GM19467 (cell line): Measurements from ENCODE around the gene NEK10.
"Not testable (repeated sequence)": the region's sequence is repeated elsewhere in the genome, so short reads cannot be mapped to it uniquely, and the experiment has no call there.

Experiments
- ATAC-seq: cut with Tn5 transposase; IDR thresholded peaks from one replicate; pipeline ENCODE4 v1.9.1; 2021; ENCODE audit warnings: mild to moderate bottlenecking, moderate library complexity; ENCODE audit not compliant: unreplicated experiment

Gene NEK10

DNA sequence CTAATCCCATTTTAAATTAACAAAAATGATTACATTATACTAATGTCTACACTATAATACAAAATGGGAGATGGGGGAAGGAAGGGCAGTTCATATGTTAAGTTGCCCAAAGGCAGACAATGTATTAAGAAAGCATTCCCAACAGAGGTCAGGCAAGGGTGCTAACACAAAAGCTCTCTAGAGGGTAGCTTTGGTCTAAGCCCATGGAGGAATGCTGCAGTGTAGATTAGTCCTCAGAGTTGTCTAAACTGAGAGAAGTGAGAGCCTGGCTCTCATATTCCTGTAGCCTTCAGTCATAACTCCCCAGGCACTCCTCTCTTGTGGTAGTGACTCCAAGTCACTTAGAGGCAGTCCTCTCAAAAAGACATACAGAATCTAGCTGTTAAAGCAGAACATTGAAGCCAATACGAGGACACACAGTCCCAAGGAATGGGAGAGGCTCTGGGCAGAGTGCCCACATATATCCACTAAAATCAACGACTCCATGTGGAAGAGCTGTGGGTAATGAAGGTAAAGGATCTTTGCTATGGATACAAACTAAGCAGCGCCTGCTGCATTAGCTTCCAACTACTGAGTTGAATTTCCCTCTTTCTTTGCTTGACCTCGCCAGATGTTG, 14.5 kb downstream of the NEK10 start:
- no peak for ATAC-seq

DNA sequence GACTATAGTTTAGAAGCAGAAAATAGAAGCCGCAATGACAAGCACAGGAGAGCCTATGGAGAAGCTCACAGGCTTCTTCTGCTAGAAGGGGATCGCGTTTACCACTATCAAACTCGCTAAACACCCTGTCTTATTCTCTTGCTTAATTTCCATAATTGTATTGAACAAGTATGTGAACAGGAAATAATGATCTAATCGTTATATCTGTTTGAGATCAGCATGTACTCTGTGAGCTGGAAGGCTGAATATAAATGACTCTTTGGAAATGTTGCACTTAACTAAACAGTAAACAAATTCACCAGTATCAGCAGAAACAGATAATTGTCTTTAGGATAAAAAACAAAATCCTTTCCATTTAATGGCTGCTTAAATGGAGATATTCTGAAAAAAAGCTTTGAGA, 15.0 kb downstream of the NEK10 start:
- ATAC-seq = no peak

DNA sequence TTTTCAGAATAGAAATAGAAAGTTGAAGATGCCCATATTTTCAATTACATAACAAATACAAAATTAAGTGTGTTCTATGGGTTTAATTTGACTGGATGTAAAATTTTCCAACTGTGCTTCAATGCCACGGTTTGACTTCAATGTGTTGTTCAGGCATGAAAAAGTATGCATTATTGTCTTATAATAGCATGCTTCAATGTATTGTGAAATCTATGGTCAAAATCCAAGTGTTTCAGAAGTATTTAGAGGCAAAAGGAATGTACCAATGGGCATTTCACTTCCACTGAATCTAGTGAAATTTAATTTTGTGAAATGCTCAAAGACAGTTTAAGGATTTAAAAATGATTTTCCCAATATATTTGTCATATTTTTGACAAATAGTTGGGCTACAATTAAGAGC, 16.0 kb downstream of the NEK10 start:
- ATAC-seq = no peak

DNA sequence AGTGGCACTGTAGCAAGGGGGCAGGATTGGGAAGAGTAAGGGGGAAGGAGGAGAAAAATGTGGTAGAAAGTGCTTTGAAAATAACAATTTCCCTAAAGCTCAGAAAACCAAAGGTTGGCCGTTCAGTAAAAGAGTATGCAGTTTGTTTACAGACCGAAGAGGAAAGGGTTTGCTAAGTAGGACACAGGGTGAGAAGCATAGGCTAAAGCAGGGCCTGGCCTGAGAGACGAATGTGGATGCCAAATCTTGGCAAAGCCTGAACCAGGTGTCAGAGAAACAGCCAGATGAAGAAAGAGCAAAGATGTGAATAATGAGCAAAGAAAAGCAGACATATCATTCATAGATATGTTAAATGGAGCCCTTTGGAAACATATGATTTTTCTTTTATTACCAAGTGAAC, 17.1 kb downstream of the NEK10 start:
- ATAC-seq = no peak

DNA sequence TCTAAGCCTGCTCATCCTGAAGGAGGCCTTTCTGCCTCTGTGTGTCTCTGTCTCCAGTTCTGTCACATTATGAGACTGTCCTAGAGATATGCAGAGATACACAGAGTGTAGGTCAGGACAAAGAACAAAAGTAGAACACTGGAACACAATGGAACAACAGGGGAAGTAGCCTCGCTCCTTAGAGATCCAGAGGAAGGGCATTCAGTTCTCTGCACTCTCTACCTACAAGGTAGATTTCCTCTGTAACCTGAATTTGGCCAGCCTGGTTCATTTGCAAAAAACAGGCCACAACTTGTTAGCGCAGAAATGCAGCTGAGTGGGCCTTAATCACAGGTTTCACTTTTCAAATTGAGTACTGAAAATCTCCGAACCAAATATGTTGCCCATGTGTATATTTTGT, 19.4 kb downstream of the NEK10 start:
- peak; percentile 50 for ATAC-seq

DNA sequence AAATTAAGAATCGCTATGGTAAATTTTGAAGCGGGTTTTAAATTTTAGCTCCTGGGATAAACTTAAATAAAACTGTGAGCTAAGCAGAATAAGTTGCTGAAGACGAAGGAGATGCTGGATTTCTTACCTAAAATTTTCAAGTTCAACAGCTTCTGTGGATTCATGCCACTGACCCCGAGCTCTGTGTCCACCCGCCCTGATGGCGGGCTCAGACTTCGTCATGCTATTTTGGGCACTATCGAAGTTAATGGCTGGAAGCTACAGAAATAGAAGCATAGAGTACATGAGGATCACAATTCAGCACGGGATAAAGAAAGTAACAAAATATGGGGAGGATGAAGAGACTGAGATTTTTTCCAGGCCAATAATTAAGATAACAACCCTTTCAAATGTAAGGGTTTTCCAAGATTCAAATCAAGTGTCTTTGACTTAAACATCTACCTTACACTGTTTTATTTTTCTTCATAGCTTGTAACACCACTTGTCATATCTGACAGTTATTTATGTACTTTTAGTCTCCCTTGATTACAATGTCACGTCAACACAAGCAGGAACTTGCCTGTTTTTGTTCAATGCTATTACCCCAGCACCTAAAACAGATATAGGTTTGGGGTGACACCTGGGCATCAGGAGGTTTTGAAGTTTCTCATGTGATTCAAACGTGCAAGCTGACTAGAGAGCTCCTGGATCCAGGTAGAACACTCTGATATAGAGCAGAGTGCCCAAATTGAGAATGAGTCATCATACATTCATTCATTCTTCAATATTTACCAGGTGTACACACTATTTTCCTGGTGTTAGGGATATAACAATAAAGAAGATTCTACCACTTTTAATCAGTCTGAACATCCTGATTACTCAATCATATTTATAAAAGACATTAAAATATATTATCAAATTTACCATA, 23.0 kb downstream of the NEK10 start:
- no peak for ATAC-seq

DNA sequence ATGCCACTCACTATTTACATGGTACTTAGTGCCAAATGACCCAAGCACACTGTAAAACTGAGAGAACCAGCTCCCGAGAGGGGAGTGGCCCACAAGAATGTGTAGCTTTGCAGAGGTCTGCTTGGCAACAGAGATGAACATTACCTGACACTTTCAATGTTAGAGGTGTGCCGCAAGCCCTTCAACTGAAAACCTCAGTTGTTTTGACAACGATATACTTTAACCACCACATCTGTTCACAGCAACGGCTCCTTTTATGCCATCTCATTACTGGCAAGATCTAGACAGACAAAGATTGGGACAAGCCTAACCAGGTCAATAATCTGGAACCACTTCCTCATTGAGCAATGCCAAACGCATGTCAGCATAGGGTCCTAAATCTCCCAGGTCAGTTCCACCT, 23.7 kb downstream of the NEK10 start:
- no peak for ATAC-seq

DNA sequence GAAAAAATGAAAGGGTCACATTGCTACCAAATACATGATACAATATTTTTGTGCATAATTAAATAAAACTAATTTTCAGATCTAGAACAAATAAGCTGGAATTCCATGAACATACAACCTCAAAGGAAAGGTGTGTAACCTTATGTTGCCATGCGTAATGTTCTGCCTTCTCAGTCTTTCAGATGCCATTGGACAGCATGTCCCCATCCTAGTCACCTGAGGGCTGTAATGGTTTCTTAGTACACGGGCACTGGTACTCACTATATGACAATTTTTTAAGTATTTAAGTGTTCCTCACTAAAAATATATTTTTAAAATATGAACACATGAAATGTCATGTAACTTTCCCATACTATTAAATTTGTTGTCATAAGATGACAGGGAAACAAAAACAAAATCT, 24.1 kb downstream of the NEK10 start:
- ATAC-seq = no peak

DNA sequence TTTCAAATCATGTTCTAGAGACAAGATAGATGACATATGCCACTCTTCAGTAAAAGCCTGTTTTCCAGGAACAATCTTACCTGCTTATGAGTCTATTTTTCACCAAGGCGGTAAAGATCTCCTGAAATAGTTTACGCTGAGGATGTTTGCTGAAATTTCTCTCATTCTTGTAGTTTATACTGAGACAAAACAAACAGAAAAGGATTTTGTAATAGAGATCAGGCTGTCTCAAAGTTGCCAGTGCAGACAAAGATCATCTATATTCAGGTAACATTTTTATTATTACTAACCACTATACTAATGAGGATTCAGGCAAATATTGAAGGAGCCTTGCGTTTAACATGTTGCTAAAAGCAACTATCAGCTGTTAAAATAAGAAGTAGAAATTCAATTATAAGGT, 25.0 kb downstream of the NEK10 start:
- no peak for ATAC-seq

DNA sequence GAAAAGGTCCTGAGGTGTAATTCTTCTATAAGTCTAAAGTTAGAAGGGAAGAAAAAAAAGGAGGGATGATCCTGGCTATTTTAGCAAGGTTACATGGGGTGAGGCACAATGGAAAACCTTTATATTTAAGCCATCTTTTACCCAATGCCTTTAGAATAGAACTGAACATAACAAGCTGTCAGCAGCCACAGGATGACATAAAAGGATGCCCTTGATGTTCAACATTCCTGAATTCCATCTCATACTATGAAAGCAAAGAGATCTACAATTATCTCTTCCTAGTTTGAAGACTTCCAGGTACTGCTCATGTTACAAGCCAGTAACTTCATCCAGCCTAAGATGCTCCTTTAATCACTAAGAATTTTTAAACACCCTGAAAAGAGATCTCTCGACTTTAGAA, 26.9 kb downstream of the NEK10 start:
- ATAC-seq = no peak

DNA sequence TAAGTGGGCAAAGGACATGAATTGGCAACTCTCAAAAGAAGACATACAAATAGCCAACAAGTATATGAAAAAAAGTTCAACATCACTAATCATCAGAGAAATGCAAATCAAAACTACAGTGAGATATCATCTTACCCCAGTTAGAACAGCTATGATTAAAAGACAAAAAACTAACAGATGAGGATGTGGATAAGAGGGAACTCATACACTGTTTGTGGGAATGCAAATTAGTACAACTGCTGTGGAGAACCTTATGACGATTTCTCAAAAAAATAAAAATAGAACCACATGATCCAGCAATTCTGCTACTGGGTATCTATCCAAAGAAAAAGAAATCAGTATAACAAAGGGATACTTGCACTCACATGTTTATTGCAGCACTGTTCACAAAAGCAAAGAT, 28.6 kb downstream of the NEK10 start:
- no peak for ATAC-seq

DNA sequence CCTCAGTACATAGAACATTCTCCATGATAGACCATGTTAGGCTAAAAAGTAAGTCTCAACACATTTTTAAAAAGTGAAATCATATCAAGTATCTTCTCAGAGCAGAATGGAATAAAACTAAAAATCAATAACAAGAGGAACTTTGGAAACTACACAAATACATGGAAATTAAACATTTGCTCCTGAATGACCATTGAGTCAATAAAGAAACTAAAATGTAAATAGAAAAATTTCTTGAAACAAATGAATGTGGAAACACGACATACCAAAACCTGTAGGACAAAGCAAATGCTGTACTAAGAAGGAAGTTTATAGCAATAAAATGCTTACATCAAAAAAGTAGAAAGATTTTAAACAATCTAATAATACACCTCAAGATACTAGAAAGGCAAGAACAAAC, 33.6 kb downstream of the NEK10 start:
- no peak for ATAC-seq

DNA sequence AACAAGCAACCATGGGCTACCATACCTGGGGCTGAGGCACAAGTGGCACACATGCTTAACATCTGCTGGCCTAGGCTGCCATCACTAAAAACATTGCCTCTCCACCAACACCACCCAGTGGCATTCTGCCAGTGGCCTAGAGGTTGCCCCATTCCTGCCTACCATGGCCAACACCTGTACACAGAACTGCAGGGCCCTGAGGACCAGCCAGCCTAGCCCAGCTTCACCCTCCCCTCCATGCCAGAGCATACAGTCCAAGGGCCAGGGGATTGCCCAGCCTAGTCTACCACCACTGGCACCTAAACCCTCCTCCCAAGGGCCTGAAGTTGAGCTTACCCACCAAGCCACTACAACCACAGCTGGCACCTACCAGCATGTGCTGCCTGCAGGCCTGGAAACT, 35.3 kb downstream of the NEK10 start:
- no peak for ATAC-seq

DNA sequence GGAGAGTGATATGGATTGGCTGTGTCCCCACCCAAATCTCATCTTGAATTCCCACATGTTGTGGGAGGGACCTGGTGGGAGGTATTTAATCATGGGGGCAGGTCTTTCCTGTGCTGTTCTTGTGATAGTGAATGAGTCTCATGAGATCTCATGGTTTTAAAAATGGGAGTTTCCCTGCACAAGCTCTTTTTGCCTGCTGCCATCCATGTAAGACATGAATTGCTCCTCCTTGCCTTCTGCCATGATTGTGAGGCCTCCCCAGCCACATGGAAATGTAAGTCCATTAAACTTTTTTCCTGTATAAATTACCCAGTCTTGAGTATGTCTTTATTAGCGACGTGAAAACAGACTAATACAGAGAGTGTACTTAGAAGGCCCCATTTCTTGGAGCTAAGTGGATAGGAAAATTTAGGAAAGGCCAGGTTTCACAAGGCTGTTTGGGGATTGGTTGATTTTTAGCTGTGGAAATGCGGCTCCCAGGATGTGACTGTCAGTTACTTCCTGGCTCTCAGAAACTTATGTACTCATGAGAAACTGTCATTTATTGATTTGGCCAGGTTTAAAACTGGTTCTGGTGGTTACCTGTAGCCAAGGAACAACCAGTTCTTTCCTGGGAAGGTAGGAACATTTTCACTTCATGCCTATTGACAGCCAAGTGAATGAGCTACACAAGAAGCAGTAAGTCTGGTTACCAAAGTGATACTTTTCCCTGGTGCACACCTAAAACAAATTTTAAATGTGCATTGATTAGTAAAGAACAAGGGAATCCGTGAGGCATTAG, 40.0 kb downstream of the NEK10 start:
- ATAC-seq = not testable (repeated sequence)

DNA sequence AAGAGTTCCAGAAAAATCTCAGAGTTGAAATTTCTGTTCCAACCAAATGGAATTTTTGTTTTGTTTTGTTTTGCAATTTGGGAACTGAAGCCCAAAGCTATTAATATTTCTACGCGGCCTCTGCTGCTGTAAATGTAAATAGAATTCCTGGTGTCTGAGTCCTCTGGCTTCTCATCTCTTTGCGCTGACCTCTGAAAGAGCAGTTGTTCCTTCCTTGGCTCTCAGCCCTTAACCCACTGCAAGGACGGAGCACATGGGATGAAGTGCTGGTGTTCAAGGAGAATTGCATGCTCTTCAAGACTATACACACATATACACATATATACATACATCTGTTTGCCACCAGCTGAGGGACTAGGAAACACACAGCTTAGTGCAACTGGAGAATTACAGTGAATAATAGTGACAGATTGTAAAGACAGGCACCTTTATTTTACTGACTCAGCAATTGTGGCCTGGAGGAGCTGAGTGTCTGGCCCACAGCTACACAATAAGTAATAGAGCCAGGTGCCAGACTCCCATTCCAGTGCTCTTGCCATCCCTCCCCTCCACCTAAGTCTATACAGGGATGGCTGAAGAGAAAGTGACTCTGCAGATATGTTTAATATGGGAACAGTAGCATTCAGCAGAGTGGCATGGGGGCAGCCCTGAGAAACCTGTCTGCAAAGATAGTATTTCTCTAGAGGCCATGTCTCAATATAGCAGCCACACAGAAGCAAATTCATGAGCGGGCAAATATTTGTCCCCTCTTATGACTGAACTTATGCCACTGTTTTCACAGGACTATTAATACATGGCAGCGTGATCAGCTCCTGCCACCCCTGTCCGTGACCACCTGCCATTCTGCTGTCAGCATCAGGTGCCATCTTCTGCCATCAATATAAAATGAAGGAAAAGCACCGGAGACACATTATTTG, 42.3 kb downstream of the NEK10 start:
- no peak for ATAC-seq

DNA sequence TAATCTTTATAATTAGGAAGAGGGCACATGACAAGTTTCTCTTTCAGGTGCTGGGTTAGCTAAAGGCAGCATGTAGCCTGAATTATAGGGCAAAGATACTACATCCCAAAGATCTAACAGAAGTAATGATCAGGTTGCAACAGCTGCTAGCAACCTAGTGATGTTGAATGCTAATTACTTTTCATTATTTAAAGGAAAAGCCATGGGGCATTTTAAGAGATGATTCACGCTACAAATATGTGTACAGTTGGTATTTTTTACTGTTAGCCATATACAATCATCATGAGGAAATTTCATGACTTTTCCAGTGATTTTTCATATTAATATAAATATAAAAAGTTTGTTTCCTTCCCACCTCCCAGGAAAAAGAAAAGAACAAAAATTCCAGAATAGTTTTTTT, 43.0 kb downstream of the NEK10 start:
- no peak for ATAC-seq

DNA sequence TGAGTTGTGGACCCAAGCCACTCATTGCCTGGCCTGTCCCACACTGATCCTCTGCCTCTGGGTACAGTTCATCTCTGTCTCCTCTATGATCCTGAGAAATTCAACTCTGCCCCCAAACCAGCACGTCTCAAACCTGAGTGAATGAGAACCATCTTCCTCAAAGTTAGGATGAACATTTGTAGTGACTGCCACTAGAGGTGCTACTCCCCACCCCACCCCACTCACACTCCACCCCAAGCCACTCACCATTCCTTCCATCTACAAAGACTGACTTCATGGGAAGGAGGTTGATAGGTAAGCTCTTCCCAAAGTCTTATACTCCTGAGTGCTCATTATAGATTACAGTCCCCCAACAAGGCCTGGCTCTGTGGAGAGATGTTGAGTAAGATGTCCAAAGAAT, 43.8 kb downstream of the NEK10 start:
- no peak for ATAC-seq

DNA sequence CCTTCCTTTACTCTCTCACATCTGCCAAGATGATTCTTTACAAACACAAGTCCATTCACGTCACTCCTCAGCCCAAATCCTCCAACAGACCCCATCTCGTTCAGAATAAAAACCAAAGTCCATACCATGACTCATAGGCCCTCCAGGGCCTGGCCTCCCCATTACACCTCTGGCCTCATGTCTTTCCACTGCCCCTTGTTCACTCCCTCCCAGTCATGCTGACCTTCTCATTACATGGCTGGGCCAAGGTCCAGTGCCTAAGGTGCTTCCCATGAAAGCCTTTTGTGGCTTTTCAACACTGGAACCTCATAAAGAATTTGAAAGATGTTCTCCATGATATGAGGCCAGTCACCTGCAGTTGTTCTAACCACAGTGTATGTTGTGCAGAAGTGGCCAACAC, 44.5 kb downstream of the NEK10 start:
- ATAC-seq = no peak

DNA sequence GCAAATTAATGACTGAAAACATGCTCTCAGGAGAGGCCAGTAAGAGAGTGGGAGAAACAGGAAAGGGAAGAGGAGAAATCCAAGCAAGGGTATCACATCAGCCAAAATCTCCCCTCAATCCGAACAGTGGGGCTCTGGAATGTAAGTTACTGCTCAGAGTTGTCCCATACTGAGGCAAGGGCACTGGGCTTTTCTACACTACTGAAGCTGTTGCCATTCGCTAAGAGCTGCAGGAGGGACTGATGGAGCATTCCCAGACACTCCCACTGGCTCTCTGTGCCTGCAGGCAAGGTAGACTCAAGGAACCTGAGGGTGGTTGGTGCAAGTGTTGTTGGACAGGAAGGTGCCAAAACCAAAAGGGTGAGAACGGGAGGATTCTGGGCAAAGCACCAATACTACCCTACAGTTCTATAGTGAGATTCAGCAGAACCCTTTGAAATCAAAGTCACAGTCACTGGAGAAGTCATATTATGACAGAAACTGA, 46.1 kb downstream of the NEK10 start:
- ATAC-seq = no peak

DNA sequence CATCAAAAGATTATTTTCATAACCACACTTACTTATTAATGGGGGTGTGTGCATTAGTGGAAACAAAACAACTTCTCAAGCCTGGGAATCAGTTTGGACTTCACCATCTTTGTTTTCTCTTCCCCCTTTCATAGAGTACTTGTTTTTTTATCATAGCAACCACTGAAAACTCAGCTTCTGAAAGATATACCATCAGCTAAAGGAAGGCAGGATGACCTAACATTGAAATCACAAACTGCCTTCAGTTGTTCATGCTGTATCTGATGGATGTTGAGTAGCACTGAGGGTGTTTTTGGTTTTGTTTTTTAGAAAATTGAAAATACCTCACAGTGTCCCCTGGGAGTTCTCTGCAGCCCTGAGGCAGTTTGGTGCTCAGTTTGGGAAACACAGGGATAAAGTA, 46.5 kb downstream of the NEK10 start:
- no peak for ATAC-seq
